Coronary artery (tissue), 2 donors: ENCODE results near the gene PHLPP1.
"Not testable (repeated sequence)": the region's sequence is repeated elsewhere in the genome, so short reads cannot be mapped to it uniquely, and the experiment has no call there.

Source experiments
- DNase-seq: peaks from one replicate; pipeline ENCODE4 v3.0.0-alpha.2; 2017; ENCODE audit warnings: low spot score
- H3K27ac ChIP-seq, 2 donors: fragments of 200-600 bp; sonication (generic); one replicate each; pipeline ENCODE4 v1.5.1; 2016 to 2019
- H3K4me3 ChIP-seq: fragments of 200-600 bp; sonication (generic); 2 replicates; pipeline ENCODE4 v1.5.1; 2016; ENCODE audit warnings: mild to moderate bottlenecking, moderate library complexity
- CTCF ChIP-seq: fragments of 200-600 bp; sonication (generic); IDR thresholded peaks from one replicate; pipeline ENCODE4 v1.5.1; 2019; ENCODE audit warnings: antibody characterized with exemption

The PHLPP1 gene

DNA sequence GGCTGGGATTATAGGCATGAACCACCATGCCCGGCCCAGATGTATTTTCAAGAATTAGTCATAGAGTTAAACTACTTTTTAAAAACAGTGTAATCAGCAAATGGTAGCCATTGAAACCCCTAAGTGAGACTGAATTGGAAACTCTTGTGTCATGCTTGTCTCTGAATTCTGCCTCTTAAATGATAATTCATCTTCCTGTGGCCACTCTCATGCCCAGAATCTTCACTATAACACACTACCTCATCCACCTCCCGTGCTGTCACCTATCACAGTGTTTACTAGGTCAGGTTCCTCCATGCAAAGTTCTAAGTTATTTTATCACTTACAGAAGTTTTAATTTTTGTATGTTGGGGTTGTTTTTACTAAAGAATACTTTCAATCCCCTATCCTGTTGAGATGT lies 197.5 kb downstream of the PHLPP1 start:
- no peak overlapping the region for H3K4me3 ChIP-seq
- DNase-seq: no peak
- TF ChIP-seq CTCF: no peak
- H3K27ac ChIP-seq: no peak overlapping the region

DNA sequence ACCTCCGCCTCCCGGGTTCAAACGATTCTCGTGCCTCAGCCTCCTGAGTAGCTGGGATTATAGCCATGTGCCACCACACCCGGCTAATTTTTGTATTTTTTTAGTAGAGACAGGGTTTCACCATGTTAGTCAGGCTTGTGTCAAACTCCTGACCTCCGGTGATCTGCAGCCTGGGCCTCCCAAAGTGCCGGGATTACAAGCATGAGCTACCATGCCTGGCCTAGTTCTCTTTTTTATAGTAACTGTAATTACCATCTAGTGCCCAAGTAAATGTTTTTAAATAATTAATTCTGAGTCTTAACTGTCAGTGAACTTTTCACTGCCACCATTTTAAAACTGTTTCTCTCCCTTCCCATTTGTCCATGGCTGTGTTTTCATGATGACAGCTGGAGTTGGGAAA lies 198.5 kb downstream of the PHLPP1 start:
- DNase-seq, H3K4me3 ChIP-seq, H3K27ac ChIP-seq: not testable (repeated sequence)

DNA sequence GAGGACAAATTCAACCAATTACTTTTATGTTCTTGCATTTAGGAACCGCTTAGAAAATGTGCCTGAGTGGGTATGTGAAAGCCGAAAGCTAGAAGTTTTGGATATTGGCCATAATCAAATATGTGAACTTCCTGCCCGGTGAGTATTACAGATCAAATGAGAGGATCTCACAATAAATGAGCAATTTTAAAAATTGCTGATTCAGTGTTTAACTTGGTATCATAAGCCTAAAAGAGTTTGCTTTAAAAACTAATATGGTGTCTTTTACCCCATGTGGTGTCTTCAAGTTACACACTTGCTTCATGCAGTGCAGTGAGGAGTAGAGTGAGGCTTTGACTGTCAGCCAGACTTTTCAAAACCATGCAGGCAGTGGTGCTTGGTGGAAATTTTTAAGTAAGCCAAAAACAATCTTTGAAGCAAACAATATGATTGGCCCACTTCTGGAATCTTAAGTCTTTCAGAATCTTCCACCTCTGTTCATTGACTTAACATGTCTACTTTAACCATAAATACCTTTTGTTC lies 199.6 kb downstream of the PHLPP1 start:
- no peak for TF ChIP-seq CTCF
- DNase-seq: no peak
- H3K27ac ChIP-seq: no peak overlapping the region

DNA sequence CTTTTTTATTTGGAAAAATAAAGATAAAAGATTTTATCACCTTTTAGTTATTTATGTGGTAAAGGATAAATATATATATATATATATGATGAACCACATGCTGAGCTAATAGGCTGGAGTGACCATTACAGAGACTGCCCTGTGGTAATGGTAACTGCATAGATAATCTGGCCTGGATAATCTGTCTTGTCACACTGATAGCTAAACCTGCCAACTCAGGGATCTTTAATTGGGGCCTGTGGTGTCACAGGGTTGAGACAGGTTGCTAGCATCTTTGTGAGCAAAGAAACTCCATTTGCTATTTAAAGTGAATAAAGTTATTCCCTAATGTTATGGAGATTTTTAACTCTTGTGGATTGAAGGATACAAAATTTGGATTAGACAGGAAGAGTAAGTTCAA lies 203.0 kb downstream of the PHLPP1 start:
- no peak for TF ChIP-seq CTCF
- no peak overlapping the region for H3K27ac ChIP-seq
- H3K4me3 ChIP-seq: no peak overlapping the region
- DNase-seq: no peak

More for the DNA sequence above, 199.6 kb downstream of the PHLPP1 start:
- H3K4me3 ChIP-seq: no peak overlapping the region

DNA sequence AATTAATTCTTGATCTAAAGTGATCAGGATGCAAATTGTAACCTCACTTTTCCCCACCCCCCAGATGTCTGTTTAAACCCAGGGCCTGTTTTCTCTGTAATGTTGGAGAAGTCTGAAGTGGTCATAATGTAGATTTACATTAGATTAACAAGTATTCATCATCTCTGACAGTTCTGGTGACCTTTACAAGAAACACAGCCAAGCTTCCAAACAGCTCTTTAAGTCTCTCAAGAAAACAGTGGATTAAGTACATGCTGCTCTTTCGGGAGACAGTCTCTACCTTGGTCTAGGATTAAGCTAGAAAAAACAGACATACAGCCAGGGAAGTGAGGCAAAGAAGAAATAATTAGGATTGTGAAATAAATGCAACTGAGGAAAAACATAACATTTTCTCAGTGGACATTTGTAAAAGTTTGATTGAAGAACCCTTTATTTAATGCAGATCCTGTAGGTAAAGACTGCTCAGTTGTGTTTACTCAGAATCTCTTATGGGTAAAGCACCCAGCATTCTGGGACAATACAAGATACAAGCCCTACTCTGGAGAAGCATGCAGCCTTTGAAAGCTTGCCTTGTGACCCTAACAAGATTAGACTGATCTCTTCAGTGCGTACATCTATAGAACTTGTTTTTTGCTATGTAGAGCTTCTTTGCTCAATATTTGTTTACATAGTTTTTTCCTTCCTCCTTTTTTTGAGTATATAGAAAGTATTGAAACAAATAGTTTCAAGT lies 203.9 kb downstream of the PHLPP1 start:
- no peak for TF ChIP-seq CTCF
- no peak overlapping the region for H3K27ac ChIP-seq
- no peak overlapping the region for H3K4me3 ChIP-seq
- DNase-seq: no peak

- no peak overlapping the region for H3K27ac ChIP-seq
- H3K4me3 ChIP-seq: no peak overlapping the region
- DNase-seq: no peak
- no peak for TF ChIP-seq CTCF
Observed at GRCh38 chr18:62925031-62925688, 209.8 kb downstream of the PHLPP1 start.

DNA sequence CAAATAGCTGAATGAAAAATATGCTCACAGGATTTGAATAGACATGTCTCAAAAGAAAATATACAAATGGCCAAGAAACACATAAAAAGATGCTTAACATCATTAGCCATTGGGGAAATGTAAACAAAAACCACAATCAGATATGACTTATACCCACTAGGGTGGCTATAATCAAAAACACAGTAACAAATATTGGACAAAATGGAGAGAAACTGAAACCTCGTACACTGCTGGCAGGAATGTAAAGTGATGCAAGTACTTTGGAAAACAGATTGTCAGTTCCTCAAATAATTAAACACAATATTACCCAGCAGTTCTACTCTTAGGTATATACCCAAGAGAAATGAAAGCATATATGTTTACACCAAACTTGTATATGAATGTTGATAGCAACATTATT lies 213.0 kb downstream of the PHLPP1 start:
- H3K4me3 ChIP-seq: no peak overlapping the region
- DNase-seq: no peak
- no peak overlapping the region for H3K27ac ChIP-seq
- no peak for TF ChIP-seq CTCF
